GM12891 (cell line): ENCODE data around the gene TTYH3.

ENCODE experiments used
- POLR2A ChIP-seq: IDR thresholded peaks from 2 replicates; pipeline ENCODE4 v1.6.1; 2011; ENCODE audit warnings: low read depth, low read length, control low read depth
- POLR2AphosphoS5 ChIP-seq: IDR thresholded peaks from 2 replicates; pipeline ENCODE4 v1.6.1; 2011; ENCODE audit warnings: low read depth, low read length, control low read depth

GRCh38 chr7:2597273-2597640 lies 34.5 kb upstream of the TTYH3 start:
- TF ChIP-seq POLR2A (no peak), POLR2AphosphoS5 (no peak)
